Measurements from ENCODE around the gene TNS1.

DNA sequence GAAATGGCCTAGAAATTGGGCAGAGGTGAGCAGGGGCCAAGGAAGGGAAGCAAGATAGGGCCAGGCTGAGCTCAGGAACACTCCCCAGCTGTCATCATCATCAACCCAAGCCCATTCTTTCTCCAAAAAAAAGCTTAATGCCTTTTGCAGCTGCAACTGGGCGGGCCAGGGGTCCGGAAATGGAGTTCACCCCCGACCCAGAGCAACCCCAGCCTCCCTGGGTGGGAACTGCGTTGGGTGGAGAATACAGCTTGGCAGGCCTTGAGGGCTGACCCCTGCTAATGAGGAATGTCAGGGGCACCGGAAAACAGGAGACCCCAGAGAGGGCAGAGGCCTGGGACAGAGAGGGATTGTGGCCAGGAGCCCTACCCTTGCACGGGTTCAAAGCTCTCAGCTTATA, 64.8 kb downstream of the TNS1 start:
- TF ChIP-seq, protein P1, sequence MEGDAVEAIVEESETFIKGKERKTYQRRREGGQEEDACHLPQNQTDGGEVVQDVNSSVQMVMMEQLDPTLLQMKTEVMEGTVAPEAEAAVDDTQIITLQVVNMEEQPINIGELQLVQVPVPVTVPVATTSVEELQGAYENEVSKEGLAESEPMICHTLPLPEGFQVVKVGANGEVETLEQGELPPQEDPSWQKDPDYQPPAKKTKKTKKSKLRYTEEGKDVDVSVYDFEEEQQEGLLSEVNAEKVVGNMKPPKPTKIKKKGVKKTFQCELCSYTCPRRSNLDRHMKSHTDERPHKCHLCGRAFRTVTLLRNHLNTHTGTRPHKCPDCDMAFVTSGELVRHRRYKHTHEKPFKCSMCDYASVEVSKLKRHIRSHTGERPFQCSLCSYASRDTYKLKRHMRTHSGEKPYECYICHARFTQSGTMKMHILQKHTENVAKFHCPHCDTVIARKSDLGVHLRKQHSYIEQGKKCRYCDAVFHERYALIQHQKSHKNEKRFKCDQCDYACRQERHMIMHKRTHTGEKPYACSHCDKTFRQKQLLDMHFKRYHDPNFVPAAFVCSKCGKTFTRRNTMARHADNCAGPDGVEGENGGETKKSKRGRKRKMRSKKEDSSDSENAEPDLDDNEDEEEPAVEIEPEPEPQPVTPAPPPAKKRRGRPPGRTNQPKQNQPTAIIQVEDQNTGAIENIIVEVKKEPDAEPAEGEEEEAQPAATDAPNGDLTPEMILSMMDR (IDR thresholded peaks at IDR 0.05 in 2 of 3, conservative IDR thresholded peaks at IDR 0.05 in 1 of 3; ENCODE audit: insufficient read depth in 2 of 3, low read depth in 1 of 3, low read length in 3 of 3), result no peak
- TF ChIP-seq RBM22 (IDR thresholded peaks at IDR 0.05; ENCODE audit: low read depth, low read length, poor library complexity, severe bottlenecking) (no peak), BMI1 (IDR thresholded peaks at IDR 0.05; ENCODE audit: low read length) (no peak)

Data from K562 (cell line).